ENCODE data around the gene ABCC9. TPM values are rescaled to one million over a fixed set of nuclear protein-coding genes. Genes with fewer than 3 reads are reported as not detected.
"Not testable (repeated sequence)": the region's sequence is repeated elsewhere in the genome, so short reads cannot be mapped to it uniquely, and the experiment has no call there.

The ABCC9 gene
- polyA plus RNA-seq, 3 donors from 2014 or later = not detected

DNA sequence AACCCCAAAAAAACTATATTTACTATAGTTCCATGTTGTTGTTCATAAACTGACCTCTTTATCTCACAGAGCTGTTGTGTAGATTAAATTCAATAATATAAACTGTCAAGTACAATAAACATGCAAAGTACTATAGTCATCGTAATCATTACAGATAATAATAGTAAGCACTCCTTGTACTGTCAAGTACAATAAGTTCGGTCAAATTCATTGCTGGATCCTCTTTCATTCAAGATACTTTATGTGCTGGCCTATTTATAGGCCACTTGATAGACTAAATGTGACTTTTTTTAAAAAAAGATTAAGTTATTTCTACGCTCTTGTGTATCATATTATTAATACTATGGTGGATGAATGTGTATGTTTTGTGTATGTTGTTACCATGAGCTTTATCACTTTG lies 127.5 kb downstream of the ABCC9 start:
- no peak overlapping the region for H3K27ac Mint-ChIP-seq
- H3K4me1 Mint-ChIP-seq = no peaks in the 10 kb centered on the region
- H3K27me3 Mint-ChIP-seq (ENCODE audit: low read depth in 3 of 3) = peaks cover 0 to 2% (median 0%) of the 10 kb centered on the region in 3 donors
- no peak for DNase-seq
- no peaks in the 10 kb centered on the region for H3K36me3 Mint-ChIP-seq
- H3K4me3 Mint-ChIP-seq = no peak overlapping the region
- H3K9me3 Mint-ChIP-seq = peaks cover 0 to 5% (median 0%) of the 10 kb centered on the region in 6 donors

DNA sequence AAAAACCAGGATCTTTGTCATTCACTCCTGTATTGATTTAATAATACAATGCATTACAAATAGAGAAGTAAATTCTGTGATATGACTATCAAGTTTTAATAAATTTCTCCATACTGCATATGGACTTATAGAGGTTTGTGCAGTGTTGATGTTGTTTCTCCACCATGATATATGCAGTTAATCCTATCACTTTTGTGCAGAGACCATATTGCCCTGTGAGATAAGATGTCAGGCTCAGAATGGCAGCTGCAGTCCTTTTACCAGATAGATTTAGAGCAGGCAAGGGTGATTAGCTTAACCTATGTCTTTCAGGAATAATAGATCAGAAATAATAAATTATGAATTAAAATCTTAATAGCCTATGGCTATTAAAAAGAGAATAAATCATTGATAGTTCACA lies 128.1 kb downstream of the ABCC9 start:
- DNase-seq = no peak
- Mint-ChIP-seq H3K27me3 (ENCODE audit: low read depth in 3 of 3) (peaks cover 0 to 2% (median 0%) of the 10 kb centered on the region in 3 donors), H3K4me1 (no peaks in the 10 kb centered on the region), H3K27ac (no peak overlapping the region), H3K36me3 (no peaks in the 10 kb centered on the region), H3K9me3 (peaks cover 0 to 5% (median 0%) of the 10 kb centered on the region in 6 donors), H3K4me3 (no peak overlapping the region)

DNA sequence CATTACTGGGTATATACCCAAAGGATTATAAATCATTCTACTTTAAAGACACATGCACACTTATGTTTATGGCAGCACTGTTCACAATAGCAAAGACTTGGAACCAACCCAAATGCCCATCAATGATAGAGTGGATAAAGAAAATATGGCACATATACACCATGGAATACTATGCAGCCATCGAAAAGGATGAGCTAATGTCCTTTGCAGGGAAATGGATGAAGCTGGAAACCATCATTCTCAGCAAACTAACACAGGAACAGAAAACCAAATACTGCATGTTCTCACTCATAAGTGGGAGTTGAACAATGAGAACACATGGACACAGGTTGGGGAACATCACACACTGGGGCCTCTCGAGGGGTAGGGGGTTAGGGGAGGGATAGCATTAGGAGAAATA lies 128.9 kb downstream of the ABCC9 start:
- H3K4me3 Mint-ChIP-seq; H3K27me3 Mint-ChIP-seq (ENCODE audit: low read depth in 3 of 3); H3K4me1 Mint-ChIP-seq; DNase-seq; H3K27ac Mint-ChIP-seq; H3K9me3 Mint-ChIP-seq; H3K36me3 Mint-ChIP-seq: not testable (repeated sequence)

DNA sequence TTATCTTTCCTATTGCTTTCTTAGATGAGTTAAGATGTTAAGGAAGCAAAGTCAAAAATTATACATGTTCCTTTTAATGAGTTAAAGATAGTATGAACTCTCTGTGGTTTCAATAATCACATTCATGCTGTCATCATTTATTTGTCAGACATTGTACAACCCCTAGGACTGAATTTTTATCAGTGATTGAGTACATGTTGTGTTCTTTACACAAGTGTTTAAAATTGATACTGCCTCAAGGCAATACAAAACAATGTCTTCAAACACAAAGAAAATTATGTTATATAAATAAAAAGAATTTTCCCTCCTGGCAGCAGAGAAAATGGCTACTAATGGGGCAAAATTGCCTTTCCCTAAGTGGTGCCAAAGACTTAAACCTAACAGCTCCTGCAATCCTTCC lies 132.1 kb downstream of the ABCC9 start:
- Mint-ChIP-seq H3K4me3 (no peak overlapping the region), H3K27me3 (ENCODE audit: low read depth in 3 of 3) (peaks cover 0 to 2% (median 0%) of the 10 kb centered on the region in 3 donors), H3K27ac (no peak overlapping the region), H3K36me3 (no peaks in the 10 kb centered on the region), H3K4me1 (no peaks in the 10 kb centered on the region), H3K9me3 (peaks cover 0 to 3% (median 0%) of the 10 kb centered on the region in 6 donors)
- no peak for DNase-seq

DNA sequence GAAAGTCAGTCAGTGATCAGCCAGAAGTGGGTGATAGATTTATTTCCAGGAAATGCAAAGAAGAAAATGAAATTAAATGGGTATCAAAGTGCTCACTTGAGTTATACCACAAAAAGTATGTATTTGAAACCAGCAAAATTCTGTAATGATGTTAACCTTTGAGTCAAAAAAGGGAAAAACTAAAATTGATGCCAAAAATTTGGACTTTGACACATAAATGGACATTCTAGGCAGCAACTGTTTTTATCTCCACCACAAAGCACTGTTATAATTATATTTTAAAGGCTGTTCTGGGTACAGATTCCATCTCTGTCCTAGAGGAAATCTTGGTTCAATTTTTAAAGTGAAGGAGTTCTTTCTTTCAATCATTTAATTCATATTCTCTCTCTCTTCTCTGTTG lies 135.0 kb downstream of the ABCC9 start:
- H3K9me3 Mint-ChIP-seq = peaks cover 0 to 3% (median 0%) of the 10 kb centered on the region in 6 donors
- no peak for DNase-seq

DNA sequence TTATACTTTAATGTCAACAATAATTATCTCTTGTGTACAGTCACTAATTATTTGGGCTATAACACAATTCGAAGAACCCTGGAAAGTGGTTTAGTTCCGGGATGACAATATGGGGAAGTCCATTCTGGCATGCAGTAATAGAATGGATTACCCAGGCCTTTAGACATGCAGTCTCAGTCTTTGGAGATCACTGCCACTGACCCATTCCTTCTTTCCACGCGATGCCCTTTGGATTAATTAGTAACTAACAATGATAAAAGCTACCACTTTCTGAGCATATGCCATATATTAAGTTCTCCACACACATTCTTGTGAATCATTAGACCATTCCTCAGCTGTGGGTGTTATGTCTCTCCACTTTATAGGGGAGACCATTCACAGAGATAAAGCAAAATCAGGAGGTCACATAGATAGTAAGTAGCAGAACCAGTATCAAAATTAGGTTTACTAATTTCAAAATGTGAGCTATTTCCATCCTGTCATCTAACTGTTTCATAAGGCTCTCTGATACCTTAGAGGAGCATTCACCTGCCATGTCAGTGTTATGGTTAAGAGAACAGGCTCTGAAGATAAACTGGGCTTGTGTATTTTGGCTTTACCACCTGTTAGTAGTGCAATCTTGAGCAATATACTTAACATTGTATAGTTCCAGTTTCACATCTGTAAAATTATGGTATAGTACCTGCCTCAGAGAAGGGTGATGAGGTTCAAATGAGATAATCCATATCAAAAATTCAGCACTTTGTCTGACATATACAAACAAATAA lies 139.5 kb downstream of the ABCC9 start:
- H3K27ac Mint-ChIP-seq = no peak overlapping the region
- no peaks in the 10 kb centered on the region for H3K4me1 Mint-ChIP-seq
- DNase-seq = no peak
- H3K9me3 Mint-ChIP-seq = peaks cover 0 to 1% (median 0%) of the 10 kb centered on the region in 6 donors
- no peak overlapping the region for H3K4me3 Mint-ChIP-seq
- no peaks in the 10 kb centered on the region for H3K36me3 Mint-ChIP-seq
- no peaks in the 10 kb centered on the region for H3K27me3 Mint-ChIP-seq (ENCODE audit: low read depth in 3 of 3)

More for the DNA sequence above, 135.0 kb downstream of the ABCC9 start:
- no peak overlapping the region for H3K4me3 Mint-ChIP-seq
- H3K36me3 Mint-ChIP-seq = no peaks in the 10 kb centered on the region
- no peak overlapping the region for H3K27ac Mint-ChIP-seq
- H3K4me1 Mint-ChIP-seq = no peaks in the 10 kb centered on the region
- peaks cover 0 to 2% (median 0%) of the 10 kb centered on the region in 3 donors for H3K27me3 Mint-ChIP-seq (ENCODE audit: low read depth in 3 of 3)

DNA sequence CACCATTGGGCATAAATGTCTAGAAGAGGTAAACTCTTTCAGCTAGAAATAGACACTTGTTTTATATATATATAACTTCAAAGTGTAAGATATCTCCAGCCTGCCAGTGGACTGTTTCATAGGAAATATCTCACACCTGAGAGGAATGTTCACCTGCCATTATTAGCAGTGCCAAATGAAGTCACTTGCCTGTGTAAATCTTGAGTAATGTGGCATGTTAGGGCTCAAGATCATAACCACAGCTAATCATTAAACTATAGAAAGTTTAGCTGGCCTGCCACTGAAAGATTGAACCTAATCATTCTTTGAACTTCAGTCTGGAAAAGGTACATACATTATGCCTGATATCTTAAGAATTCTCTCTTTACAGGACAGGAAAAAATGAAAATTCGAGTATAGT lies 141.2 kb downstream of the ABCC9 start:
- Mint-ChIP-seq H3K4me1 (no peaks in the 10 kb centered on the region), H3K9me3 (peaks cover 0 to 6% (median 2%) of the 10 kb centered on the region in 6 donors), H3K27ac (no peak overlapping the region), H3K27me3 (ENCODE audit: low read depth in 3 of 3) (no peaks in the 10 kb centered on the region), H3K4me3 (no peak overlapping the region), H3K36me3 (no peaks in the 10 kb centered on the region)
- no peak for DNase-seq

DNA sequence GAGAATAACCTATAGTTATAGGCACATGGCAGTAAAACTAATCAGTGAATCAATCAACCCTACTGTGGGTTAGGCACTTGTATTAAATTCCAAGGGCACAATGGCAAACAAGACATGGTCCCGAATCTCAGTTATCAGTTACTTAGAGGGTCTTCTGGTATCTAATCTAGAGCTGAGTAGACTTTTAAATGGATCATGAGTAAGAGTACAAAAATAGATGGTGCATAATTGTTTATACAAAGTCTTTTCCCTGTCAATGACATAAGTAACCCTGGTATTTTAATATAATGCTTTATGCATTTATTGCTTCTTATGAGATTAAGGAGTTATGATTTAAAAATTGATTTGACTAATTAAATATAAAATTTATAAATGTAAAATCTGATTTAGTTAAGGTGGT lies 143.7 kb downstream of the ABCC9 start:
- Mint-ChIP-seq H3K27ac (no peak overlapping the region), H3K4me1 (no peaks in the 10 kb centered on the region), H3K4me3 (no peak overlapping the region), H3K9me3 (peaks cover 0 to 7% (median 3%) of the 10 kb centered on the region in 6 donors), H3K27me3 (ENCODE audit: low read depth in 3 of 3) (peaks cover 0 to 2% (median 0%) of the 10 kb centered on the region in 3 donors), H3K36me3 (no peaks in the 10 kb centered on the region)
- no peak for DNase-seq

DNA sequence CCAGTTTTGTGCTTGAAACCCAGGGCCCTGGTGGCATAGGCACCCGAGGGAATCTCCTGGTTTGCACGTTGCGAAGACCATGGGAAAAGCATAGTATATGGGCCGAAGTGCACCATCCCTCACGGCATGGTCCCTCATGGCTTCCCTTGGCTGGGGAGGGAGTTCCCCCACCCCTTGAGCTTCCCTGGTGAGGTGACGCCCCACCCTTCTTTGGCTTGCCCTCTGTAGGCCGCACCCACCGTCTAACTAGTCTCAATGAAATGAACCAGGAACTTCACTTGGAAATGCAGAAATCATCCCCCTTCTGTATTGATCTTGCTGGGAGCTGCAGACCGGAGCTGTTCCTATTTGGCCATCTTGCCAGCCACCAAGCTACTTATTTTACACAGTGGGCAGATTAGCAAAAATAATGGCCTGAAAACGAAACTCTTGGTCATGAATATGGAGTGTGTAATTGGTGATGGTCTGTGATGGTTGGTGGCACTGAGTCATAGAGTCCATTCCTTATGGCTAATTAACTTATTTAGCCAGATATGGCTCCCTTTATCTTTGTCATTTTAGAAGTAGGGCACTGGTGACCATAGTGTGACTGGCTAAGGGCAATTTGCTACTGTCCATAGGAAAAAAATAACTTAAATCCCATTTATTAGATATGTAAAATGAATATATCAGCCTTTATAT lies 145.4 kb downstream of the ABCC9 start:
- H3K36me3 Mint-ChIP-seq = no peaks in the 10 kb centered on the region
- peaks cover 0 to 4% (median 0%) of the 10 kb centered on the region in 3 donors for H3K27me3 Mint-ChIP-seq (ENCODE audit: low read depth in 3 of 3)
- no peak for DNase-seq
- no peak overlapping the region for H3K27ac Mint-ChIP-seq
- H3K4me1 Mint-ChIP-seq = no peaks in the 10 kb centered on the region
- peaks cover 0 to 8% (median 3%) of the 10 kb centered on the region in 6 donors for H3K9me3 Mint-ChIP-seq
- H3K4me3 Mint-ChIP-seq = no peak overlapping the region

DNA sequence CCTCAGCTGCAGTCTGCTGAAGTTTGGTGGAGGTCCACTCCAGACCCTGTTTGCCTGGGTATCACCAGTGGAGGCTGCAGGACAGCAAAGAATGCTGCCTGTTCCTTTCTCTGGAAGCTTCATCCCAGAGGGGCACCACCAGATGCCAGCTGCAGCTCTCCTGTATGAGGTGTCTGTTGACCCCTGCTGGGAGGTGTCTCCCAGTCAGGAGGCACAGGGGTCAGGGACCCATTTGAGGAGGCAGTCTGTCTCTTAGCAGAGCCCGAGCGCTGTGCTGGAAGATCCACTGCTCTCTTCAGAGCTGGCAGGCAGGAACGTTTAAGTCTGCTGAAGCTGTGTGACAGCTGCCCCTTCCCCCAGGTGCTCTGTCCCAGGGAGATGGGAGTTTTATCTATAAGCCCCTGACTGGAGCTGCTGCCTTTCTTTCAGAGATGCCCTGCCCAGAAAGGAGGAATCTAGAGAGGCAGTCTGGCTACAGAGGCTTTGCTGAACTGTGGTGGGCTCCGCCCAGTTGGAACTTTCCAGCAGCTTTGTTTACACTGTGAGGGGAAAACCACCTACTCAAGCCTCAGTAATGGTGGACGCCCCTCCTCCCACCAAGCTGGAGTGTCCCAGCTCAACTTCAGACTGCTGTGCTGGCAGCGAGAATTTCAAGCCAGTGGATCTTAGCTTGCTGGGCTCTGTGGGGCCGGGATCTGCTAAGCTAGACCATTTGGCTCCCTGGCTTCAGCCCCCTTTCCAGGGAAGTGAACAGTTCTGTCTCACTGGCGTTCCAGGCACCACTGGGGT lies 146.2 kb downstream of the ABCC9 start:
- H3K4me1 Mint-ChIP-seq; H3K27me3 Mint-ChIP-seq (ENCODE audit: low read depth in 3 of 3); H3K9me3 Mint-ChIP-seq; H3K27ac Mint-ChIP-seq; H3K36me3 Mint-ChIP-seq; H3K4me3 Mint-ChIP-seq; DNase-seq: not testable (repeated sequence)

DNA sequence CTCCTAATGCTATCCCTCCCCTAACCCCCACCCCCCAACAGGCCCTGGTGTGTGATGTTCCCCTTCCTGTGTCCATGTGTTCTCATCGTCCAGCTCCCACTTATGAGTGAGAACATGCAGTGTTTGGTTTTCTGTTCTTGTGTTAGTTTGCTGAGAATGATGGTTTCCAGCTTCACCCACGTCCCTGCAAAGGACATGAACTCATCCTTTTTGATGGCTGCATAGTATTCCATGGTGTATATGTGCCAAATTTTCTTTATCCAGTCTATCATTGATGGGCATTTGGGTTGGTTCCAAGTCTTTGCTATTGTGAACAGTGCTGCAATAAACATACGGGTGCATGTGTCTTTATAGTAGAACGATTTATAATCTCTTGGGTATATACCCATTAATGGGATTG lies 151.5 kb downstream of the ABCC9 start:
- not testable (repeated sequence) for H3K36me3 Mint-ChIP-seq; H3K4me3 Mint-ChIP-seq; H3K27me3 Mint-ChIP-seq (ENCODE audit: low read depth in 3 of 3); DNase-seq; H3K27ac Mint-ChIP-seq; H3K9me3 Mint-ChIP-seq; H3K4me1 Mint-ChIP-seq

DNA sequence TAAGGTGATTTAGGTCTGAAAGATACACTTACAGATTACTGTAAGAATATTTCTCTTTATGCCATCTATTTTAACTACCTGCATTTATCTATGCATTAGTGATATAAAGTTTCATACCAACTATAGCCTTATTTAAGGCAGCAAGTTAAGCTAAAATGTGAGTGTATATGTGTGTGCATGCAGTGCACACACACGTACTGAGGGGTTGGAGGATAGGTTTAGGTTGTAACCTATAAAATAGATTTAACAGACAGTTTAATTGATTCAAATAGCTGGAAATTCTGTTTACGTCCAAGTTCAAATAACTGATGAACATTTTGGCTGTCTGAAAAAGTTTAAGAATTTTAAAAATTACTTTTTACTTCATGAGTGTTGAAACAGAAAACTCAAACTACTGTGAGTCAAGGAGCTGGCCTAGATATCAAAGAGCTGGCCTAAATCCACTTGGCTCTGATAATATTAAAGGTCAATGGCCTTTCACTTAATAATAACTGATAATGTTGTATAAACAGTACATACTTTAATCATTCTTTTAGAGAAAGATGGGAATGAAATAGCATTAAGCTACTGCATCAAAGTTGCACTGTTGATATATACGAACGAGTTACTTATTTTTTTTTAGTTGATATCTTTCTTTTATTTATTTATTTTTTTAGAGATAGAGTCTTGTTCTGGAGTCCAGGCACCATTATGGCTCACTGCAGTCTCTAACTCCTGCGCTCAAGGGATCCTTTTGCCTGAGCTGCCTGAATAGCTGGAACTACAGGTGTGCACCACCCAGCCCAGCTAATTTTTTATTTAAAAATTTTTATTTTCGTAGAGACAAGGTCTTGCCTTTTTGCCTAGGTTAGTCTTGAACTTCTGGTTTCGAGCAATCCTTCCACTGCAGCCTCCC lies 152.9 kb downstream of the ABCC9 start:
- H3K4me3 Mint-ChIP-seq = no peak overlapping the region
- H3K9me3 Mint-ChIP-seq = peaks cover 0 to 2% (median 2%) of the 10 kb centered on the region in 6 donors
- no peaks in the 10 kb centered on the region for H3K4me1 Mint-ChIP-seq
- DNase-seq = no peak
- H3K27ac Mint-ChIP-seq = no peak overlapping the region
- no peaks in the 10 kb centered on the region for H3K36me3 Mint-ChIP-seq
- peaks cover 0 to 2% (median 2%) of the 10 kb centered on the region in 3 donors for H3K27me3 Mint-ChIP-seq (ENCODE audit: low read depth in 3 of 3)

DNA sequence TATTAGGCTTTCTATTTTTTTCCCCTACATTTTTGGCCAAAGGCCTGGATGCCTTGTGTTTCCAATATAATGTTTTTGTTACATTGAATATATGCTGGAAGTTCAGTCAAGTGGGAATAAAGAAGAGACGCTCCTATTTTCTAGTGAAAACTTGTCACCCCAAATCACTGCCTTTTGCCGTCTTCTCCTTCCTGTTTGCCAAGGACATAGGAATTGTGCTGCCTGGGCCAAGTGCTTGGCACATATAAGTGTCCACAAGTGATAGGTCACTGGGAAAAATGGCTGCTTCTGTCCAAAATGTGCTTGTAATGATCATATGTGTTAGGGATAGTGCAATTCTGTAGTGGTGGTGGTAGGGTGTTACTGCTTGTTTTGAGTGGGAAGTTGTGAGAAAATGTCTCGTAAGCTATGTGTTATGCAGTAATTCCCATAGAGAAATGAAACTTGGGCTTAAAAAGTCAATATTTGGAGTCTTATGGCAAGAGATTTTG lies 155.1 kb downstream of the ABCC9 start:
- Mint-ChIP-seq H3K36me3 (no peaks in the 10 kb centered on the region), H3K4me1 (no peaks in the 10 kb centered on the region), H3K27ac (no peak overlapping the region), H3K4me3 (no peak overlapping the region), H3K9me3 (peaks cover 0 to 10% (median under 1%) of the 10 kb centered on the region in 6 donors), H3K27me3 (ENCODE audit: low read depth in 3 of 3) (peaks cover 0 to 2% (median 0%) of the 10 kb centered on the region in 3 donors)
- no peak for DNase-seq

Measured in immature natural killer cell (primary cell).